ENCODE results near the gene NEUROD2.

The NEUROD2 gene

DNA sequence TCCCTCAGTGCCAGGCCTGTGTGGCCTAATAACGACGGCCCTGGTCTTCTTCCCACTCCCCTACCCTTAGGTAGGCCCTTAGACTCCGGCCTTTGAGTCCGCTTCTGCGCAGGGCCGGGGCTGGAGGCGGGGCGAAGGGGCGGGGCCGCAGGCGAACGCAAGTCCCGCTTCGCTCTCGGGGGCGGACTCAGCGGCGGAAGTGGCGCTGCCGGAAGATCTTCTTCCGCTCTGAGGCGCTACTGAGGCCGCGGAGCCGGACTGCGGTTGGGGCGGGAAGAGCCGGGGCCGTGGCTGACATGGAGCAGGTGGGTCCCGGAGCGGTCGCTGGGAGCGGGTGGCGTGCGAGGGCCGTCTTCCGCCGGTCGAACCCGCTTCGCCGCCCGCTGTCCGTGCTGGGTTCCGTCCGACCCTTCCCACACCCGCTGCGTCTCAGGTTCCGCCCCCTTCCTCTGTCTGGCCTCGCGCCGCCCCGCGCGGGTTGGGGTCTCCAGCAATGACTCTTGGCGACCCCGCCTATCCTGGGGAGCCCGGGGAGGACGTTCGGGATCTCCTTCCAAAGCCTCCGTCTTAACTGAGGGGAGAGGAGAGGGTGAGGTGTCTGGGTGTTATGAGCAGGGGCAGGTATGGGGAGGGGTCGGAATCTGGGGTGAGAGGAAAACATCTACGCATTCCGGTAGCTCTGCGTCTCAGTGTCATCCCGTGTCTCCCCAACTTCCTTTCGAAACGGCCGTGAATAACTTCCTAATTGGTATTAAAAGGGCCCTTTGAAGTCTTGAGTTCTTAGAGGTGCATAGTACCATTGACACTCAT is 29.4 kb upstream of the NEUROD2 start, which contains the start of gene STARD3 (continued):
- TF ChIP-seq ZSCAN16 (tag by site-specific recombination; IDR thresholded peaks at IDR 0.05) (no peak), ZNF558 (tag by site-specific recombination; IDR thresholded peaks at IDR 0.05) (no peak), ZNF146 (tag by site-specific recombination; IDR thresholded peaks at IDR 0.05) (peak; percentile 50; the same call in 1 of the 2 replicates), ZNF544 (tag by site-specific recombination; IDR thresholded peaks at IDR 0.05) (no peak), GLIS1 (tag by site-specific recombination; IDR thresholded peaks at IDR 0.05) (no peak), ZBTB20 (tag by site-specific recombination; IDR thresholded peaks at IDR 0.05) (peak; percentile 79; the same call in 1 of the 2 replicates), KLF7 (tag by site-specific recombination; IDR thresholded peaks at IDR 0.05; ENCODE audit: borderline replicate concordance) (peak; percentile 85), OSR2 (tag by site-specific recombination; IDR thresholded peaks at IDR 0.05) (peak; percentile 44; the same call in 1 of the 2 replicates), ZNF366 (tag by site-specific recombination; conservative IDR thresholded peaks at IDR 0.05) (no peak), KLF1 (tag by site-specific recombination; IDR thresholded peaks at IDR 0.05) (peak; percentile 68), ZNF175 (tag by site-specific recombination; IDR thresholded peaks at IDR 0.05) (no peak), SCRT1 (tag by site-specific recombination; IDR thresholded peaks at IDR 0.05; ENCODE audit: borderline replicate concordance) (no peak), ZNF664 (tag by site-specific recombination; IDR thresholded peaks at IDR 0.05) (no peak), ZNF174 (tag by site-specific recombination; IDR thresholded peaks at IDR 0.05) (no peak), ZNF776 (tag by site-specific recombination; IDR thresholded peaks at IDR 0.05; ENCODE audit: borderline replicate concordance) (no peak), IKZF3 (tag by site-specific recombination; IDR thresholded peaks at IDR 0.05) (no peak), ZNF133 (tag by site-specific recombination; IDR thresholded peaks at IDR 0.05) (no peak), ZBTB7A (tag by site-specific recombination; IDR thresholded peaks at IDR 0.05; ENCODE audit: low read depth) (peak; percentile 73), SP7 (tag by site-specific recombination; IDR thresholded peaks at IDR 0.05) (peak; percentile 89), ZNF416 (tag by site-specific recombination; IDR thresholded peaks at IDR 0.05) (no peak), ZBTB17 (tag by site-specific recombination; IDR thresholded peaks at IDR 0.05) (peak; percentile 56; the same call in 1 of the 2 replicates), ZNF501 (tag by site-specific recombination; IDR thresholded peaks at IDR 0.05) (peak; percentile 95), ZNF660 (tag by site-specific recombination; IDR thresholded peaks at IDR 0.05) (peak; percentile 39; the same call in 1 of the 2 replicates), ZNF792 (tag by site-specific recombination; IDR thresholded peaks at IDR 0.05) (no peak), PRDM1 (tag by site-specific recombination; IDR thresholded peaks at IDR 0.05) (no peak)
- TF ChIP-seq, protein P1, sequence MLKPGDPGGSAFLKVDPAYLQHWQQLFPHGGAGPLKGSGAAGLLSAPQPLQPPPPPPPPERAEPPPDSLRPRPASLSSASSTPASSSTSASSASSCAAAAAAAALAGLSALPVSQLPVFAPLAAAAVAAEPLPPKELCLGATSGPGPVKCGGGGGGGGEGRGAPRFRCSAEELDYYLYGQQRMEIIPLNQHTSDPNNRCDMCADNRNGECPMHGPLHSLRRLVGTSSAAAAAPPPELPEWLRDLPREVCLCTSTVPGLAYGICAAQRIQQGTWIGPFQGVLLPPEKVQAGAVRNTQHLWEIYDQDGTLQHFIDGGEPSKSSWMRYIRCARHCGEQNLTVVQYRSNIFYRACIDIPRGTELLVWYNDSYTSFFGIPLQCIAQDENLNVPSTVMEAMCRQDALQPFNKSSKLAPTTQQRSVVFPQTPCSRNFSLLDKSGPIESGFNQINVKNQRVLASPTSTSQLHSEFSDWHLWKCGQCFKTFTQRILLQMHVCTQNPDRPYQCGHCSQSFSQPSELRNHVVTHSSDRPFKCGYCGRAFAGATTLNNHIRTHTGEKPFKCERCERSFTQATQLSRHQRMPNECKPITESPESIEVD (tag by site-specific recombination; IDR thresholded peaks at IDR 0.05) = no peak
- TF ChIP-seq, protein P2, sequence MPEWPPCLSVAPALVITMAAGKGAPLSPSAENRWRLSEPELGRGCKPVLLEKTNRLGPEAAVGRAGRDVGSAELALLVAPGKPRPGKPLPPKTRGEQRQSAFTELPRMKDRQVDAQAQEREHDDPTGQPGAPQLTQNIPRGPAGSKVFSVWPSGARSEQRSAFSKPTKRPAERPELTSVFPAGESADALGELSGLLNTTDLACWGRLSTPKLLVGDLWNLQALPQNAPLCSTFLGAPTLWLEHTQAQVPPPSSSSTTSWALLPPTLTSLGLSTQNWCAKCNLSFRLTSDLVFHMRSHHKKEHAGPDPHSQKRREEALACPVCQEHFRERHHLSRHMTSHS (tag by site-specific recombination; IDR thresholded peaks at IDR 0.05) = no peak
- TF ChIP-seq, protein P3, sequence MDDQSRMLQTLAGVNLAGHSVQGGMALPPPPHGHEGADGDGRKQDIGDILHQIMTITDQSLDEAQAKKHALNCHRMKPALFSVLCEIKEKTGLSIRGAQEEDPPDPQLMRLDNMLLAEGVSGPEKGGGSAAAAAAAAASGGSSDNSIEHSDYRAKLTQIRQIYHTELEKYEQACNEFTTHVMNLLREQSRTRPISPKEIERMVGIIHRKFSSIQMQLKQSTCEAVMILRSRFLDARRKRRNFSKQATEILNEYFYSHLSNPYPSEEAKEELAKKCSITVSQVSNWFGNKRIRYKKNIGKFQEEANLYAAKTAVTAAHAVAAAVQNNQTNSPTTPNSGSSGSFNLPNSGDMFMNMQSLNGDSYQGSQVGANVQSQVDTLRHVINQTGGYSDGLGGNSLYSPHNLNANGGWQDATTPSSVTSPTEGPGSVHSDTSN (CRISPR knock-in tag; IDR thresholded peaks at IDR 0.05) = peak; percentile 61; the same call in 1 of the 2 replicates
- TF ChIP-seq, protein P4, sequence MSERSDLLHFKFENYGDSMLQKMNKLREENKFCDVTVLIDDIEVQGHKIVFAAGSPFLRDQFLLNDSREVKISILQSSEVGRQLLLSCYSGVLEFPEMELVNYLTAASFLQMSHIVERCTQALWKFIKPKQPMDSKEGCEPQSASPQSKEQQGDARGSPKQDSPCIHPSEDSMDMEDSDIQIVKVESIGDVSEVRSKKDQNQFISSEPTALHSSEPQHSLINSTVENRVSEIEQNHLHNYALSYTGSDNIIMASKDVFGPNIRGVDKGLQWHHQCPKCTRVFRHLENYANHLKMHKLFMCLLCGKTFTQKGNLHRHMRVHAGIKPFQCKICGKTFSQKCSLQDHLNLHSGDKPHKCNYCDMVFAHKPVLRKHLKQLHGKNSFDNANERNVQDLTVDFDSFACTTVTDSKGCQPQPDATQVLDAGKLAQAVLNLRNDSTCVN (tag by site-specific recombination; optimal IDR thresholded peaks at IDR 0.05) = peak; percentile 69
- TF ChIP-seq, protein P5, sequence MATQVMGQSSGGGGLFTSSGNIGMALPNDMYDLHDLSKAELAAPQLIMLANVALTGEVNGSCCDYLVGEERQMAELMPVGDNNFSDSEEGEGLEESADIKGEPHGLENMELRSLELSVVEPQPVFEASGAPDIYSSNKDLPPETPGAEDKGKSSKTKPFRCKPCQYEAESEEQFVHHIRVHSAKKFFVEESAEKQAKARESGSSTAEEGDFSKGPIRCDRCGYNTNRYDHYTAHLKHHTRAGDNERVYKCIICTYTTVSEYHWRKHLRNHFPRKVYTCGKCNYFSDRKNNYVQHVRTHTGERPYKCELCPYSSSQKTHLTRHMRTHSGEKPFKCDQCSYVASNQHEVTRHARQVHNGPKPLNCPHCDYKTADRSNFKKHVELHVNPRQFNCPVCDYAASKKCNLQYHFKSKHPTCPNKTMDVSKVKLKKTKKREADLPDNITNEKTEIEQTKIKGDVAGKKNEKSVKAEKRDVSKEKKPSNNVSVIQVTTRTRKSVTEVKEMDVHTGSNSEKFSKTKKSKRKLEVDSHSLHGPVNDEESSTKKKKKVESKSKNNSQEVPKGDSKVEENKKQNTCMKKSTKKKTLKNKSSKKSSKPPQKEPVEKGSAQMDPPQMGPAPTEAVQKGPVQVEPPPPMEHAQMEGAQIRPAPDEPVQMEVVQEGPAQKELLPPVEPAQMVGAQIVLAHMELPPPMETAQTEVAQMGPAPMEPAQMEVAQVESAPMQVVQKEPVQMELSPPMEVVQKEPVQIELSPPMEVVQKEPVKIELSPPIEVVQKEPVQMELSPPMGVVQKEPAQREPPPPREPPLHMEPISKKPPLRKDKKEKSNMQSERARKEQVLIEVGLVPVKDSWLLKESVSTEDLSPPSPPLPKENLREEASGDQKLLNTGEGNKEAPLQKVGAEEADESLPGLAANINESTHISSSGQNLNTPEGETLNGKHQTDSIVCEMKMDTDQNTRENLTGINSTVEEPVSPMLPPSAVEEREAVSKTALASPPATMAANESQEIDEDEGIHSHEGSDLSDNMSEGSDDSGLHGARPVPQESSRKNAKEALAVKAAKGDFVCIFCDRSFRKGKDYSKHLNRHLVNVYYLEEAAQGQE (tag by site-specific recombination; IDR thresholded peaks at IDR 0.05) = no peak; the same call in 1 of the 2 replicates
- TF ChIP-seq, protein P6, sequence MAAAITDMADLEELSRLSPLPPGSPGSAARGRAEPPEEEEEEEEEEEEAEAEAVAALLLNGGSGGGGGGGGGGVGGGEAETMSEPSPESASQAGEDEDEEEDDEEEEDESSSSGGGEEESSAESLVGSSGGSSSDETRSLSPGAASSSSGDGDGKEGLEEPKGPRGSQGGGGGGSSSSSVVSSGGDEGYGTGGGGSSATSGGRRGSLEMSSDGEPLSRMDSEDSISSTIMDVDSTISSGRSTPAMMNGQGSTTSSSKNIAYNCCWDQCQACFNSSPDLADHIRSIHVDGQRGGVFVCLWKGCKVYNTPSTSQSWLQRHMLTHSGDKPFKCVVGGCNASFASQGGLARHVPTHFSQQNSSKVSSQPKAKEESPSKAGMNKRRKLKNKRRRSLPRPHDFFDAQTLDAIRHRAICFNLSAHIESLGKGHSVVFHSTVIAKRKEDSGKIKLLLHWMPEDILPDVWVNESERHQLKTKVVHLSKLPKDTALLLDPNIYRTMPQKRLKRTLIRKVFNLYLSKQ (tag by site-specific recombination; IDR thresholded peaks at IDR 0.05; ENCODE audit: borderline replicate concordance) = no peak

Measured in HEK293 (cell line).